MCF 10A (cell line): ENCODE results near the gene PP2D1. TPM values are rescaled to one million over a fixed set of nuclear protein-coding genes. Genes with fewer than 3 reads are reported as not detected.

ENCODE experiments used
- BruUV-seq: library from RNA; stranded (reverse); fragments of 400-500 nt; replicated peaks from 2 replicates; lab custom pipeline; 2021; lab: Mats Ljungman, UMichigan
- CTCF ChIA-PET: fragments of 300-600 bp; sonication (Branson Sonifier 250); formaldehyde crosslinking; extraction: SDS; loops from one replicate; lab custom pipeline; 2021; ENCODE audit warnings: antibody characterized with exemption, inconsistent platforms; lab: Yijun Ruan, JAX
- POLR2A ChIA-PET: fragments of 300-600, 350-650 bp; sonication (Branson Sonifier 250); formaldehyde crosslinking; extraction: SDS; loops from one replicate; lab custom pipeline; 2020; ENCODE audit warnings: antibody characterized with exemption, inconsistent platforms; lab: Yijun Ruan, JAX
- DNase-seq: peaks from one replicate; pipeline ENCODE4 v3.0.0-alpha.2; 2018; ENCODE audit not compliant: unreplicated experiment
- H3K27ac Mint-ChIP-seq: one replicate; pipeline ENCODE4 v1.8.0; 2022; ENCODE audit warnings: mild to moderate bottlenecking, low read depth, mixed read lengths; ENCODE audit not compliant: unreplicated experiment
- H3K27me3 Mint-ChIP-seq: one replicate; pipeline ENCODE4 v1.8.0; 2022; ENCODE audit warnings: mixed read lengths; ENCODE audit not compliant: insufficient read depth, unreplicated experiment
- H3K36me3 Mint-ChIP-seq: one replicate; pipeline ENCODE4 v1.8.0; 2022; ENCODE audit warnings: mild to moderate bottlenecking, moderate library complexity, mixed read lengths; ENCODE audit not compliant: insufficient read depth, unreplicated experiment
- H3K4me1 Mint-ChIP-seq: one replicate; pipeline ENCODE4 v1.8.0; 2022; ENCODE audit warnings: mixed read lengths; ENCODE audit not compliant: insufficient read depth, unreplicated experiment
- H3K4me3 Mint-ChIP-seq: one replicate; pipeline ENCODE4 v1.8.0; 2022; ENCODE audit warnings: mild to moderate bottlenecking, moderate library complexity, mixed read lengths; ENCODE audit not compliant: unreplicated experiment
- H3K9me3 Mint-ChIP-seq: one replicate; pipeline ENCODE4 v1.8.0; 2022; ENCODE audit warnings: mixed read lengths; ENCODE audit not compliant: unreplicated experiment
- CTCF ChIP-seq: fragments of 200-600 bp; IDR thresholded peaks from one replicate; pipeline ENCODE4 v1.8.0; 2022; ENCODE audit warnings: antibody characterized with exemption, mild to moderate bottlenecking; ENCODE audit not compliant: unreplicated experiment
- intact Hi-C: fragments of 100-400 bp; cut with micrococcal nuclease; formaldehyde crosslinking; loops from 2 replicates; pipeline ENCODE4 v1.14.1; 2022
- total RNA-seq: library from RNA; stranded (reverse); gene quantifications from 2 replicates; pipeline ENCODE4 v1.2.3, GENCODE V29; 2022

The PP2D1 gene
- total RNA-seq, 1 experiment from 2014 or later = not detected

GRCh38 chr3:20057612-20058180 lies 45.6 kb upstream of the PP2D1 start:
- no peak overlapping the region for H3K4me3 Mint-ChIP-seq
- H3K27me3 Mint-ChIP-seq = no peaks in the 10 kb centered on the region
- DNase-seq = no peak
- BruUV-seq = no TSS peak
- no peak overlapping the region for H3K27ac Mint-ChIP-seq
- H3K4me1 Mint-ChIP-seq = peaks cover 9% of the 10 kb centered on the region
- no peak for TF ChIP-seq CTCF
- intact Hi-C loops = no loop called here
- H3K36me3 Mint-ChIP-seq = no peaks in the 10 kb centered on the region
- no peaks in the 10 kb centered on the region for H3K9me3 Mint-ChIP-seq
- CTCF ChIA-PET = interaction anchor here (0.7 kb wide), 1 partner anchor 125 kb away, joined by 4 read pairs; no protein-coding TSS in a partner anchor
- POLR2A ChIA-PET = interaction anchor here (0.5 to 5.4 kb wide), 9 partner anchors 15 to 156 kb away, joined by 3 to 88 read pairs (median 5); partner anchors contain the start of genes KAT2B and SGO1

- H3K27ac Mint-ChIP-seq = no peak overlapping the region
- TF ChIP-seq CTCF = no peak
- H3K27me3 Mint-ChIP-seq = no peaks in the 10 kb centered on the region
- peak; percentile 88 for DNase-seq
- peaks cover 9% of the 10 kb centered on the region for H3K4me1 Mint-ChIP-seq
- no peaks in the 10 kb centered on the region for H3K9me3 Mint-ChIP-seq
- H3K36me3 Mint-ChIP-seq = no peaks in the 10 kb centered on the region
- intact Hi-C loops = no loop called here
- H3K4me3 Mint-ChIP-seq = no peak overlapping the region
- ChIA-PET POLR2A (interaction anchor here (0.5 to 5.4 kb wide), 10 partner anchors 14 to 155 kb away, joined by 3 to 88 read pairs (median 4); partner anchors contain the start of genes KAT2B and SGO1), CTCF (interaction anchor here (0.8 kb wide), 1 partner anchor 90 kb away, joined by 4 read pairs; no protein-coding TSS in a partner anchor)
- no TSS peak for BruUV-seq
These were observed 44.9 kb upstream of the PP2D1 start for GRCh38 chr3:20056725-20057611.

- DNase-seq = no peak
- H3K4me3 Mint-ChIP-seq = no peak overlapping the region
- no peaks in the 10 kb centered on the region for H3K36me3 Mint-ChIP-seq
- H3K27me3 Mint-ChIP-seq = no peaks in the 10 kb centered on the region
- H3K27ac Mint-ChIP-seq = no peak overlapping the region
- CTCF ChIA-PET = interaction anchor here (0.6 kb wide), 1 partner anchor 55 kb away, joined by 4 read pairs; no protein-coding TSS in a partner anchor
- intact Hi-C loops = loop anchor here (2.0 kb wide), 1 partner anchor 15 kb away; the partner anchor contains the start of gene KAT2B
- BruUV-seq = no TSS peak
- POLR2A ChIA-PET = interaction anchor here (1.6 to 5.4 kb wide), 4 partner anchors 13 to 128 kb away, joined by 3 to 88 read pairs (median 17); partner anchors contain the start of gene KAT2B
- TF ChIP-seq CTCF = no peak
- no peaks in the 10 kb centered on the region for H3K9me3 Mint-ChIP-seq
- H3K4me1 Mint-ChIP-seq = peaks cover 2% of the 10 kb centered on the region
These were observed 43.8 kb upstream of the PP2D1 start for GRCh38 chr3:20055842-20056241.
